ENCODE data around the gene CCSAP.

The CCSAP gene

GRCh38 chr1:229284887-229285286 is 58.0 kb downstream of the CCSAP start:
- TF ChIP-seq, protein P1, sequence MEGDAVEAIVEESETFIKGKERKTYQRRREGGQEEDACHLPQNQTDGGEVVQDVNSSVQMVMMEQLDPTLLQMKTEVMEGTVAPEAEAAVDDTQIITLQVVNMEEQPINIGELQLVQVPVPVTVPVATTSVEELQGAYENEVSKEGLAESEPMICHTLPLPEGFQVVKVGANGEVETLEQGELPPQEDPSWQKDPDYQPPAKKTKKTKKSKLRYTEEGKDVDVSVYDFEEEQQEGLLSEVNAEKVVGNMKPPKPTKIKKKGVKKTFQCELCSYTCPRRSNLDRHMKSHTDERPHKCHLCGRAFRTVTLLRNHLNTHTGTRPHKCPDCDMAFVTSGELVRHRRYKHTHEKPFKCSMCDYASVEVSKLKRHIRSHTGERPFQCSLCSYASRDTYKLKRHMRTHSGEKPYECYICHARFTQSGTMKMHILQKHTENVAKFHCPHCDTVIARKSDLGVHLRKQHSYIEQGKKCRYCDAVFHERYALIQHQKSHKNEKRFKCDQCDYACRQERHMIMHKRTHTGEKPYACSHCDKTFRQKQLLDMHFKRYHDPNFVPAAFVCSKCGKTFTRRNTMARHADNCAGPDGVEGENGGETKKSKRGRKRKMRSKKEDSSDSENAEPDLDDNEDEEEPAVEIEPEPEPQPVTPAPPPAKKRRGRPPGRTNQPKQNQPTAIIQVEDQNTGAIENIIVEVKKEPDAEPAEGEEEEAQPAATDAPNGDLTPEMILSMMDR (IDR thresholded peaks at IDR 0.05; ENCODE audit: low read depth, low read length) = no peak
- Histone ChIP-seq H3K27ac (no peak overlapping the region), H3K36me3 (no peaks in the 10 kb centered on the region), H3K27me3 (ENCODE audit: insufficient read depth, low read depth, severe bottlenecking) (no peaks in the 10 kb centered on the region), H3K4me3 (ENCODE audit: low read depth, low read length) (no peak overlapping the region), H3K9me3 (ENCODE audit: severe bottlenecking) (no peaks in the 10 kb centered on the region)
- no peak for DNase-seq

DNA sequence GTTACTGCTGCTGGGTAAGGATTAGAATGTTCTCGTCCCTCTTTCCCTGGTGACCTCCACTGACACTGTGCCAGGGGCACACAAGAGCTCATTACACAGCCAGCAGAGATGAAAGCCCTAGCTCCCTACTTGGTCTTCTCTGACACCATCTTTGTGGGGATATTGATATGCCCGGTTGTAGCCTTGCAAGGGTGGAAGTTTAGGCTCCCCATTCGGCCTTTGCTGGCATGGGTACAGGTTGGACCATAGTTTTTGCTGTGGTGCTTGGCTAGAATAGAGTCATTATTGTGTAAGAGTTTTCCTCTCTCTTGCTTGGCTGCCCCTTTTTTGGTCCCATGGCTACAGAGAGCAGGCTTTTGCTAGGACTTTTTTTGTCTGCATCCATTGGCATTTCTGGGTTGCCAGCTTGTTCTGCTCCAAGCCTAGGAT is 59.6 kb downstream of the CCSAP start:
- Histone ChIP-seq H3K27me3 (ENCODE audit: insufficient read depth, low read depth, severe bottlenecking) (no peaks in the 10 kb centered on the region), H3K36me3 (no peaks in the 10 kb centered on the region), H3K9me3 (ENCODE audit: severe bottlenecking) (no peaks in the 10 kb centered on the region), H3K4me3 (ENCODE audit: low read depth, low read length) (no peak overlapping the region), H3K27ac (no peak overlapping the region)
- DNase-seq = no peak
- TF ChIP-seq, protein P1 (IDR thresholded peaks at IDR 0.05; ENCODE audit: low read depth, low read length) = no peak

GRCh38 chr1:229282295-229282823 is 60.5 kb downstream of the CCSAP start:
- DNase-seq = no peak
- Histone ChIP-seq H3K27ac (no peak overlapping the region), H3K27me3 (ENCODE audit: insufficient read depth, low read depth, severe bottlenecking) (no peaks in the 10 kb centered on the region), H3K9me3 (ENCODE audit: severe bottlenecking) (no peaks in the 10 kb centered on the region), H3K4me3 (ENCODE audit: low read depth, low read length) (no peak overlapping the region), H3K36me3 (no peaks in the 10 kb centered on the region)
- TF ChIP-seq, protein P1 (IDR thresholded peaks at IDR 0.05; ENCODE audit: low read depth, low read length) = no peak

DNA sequence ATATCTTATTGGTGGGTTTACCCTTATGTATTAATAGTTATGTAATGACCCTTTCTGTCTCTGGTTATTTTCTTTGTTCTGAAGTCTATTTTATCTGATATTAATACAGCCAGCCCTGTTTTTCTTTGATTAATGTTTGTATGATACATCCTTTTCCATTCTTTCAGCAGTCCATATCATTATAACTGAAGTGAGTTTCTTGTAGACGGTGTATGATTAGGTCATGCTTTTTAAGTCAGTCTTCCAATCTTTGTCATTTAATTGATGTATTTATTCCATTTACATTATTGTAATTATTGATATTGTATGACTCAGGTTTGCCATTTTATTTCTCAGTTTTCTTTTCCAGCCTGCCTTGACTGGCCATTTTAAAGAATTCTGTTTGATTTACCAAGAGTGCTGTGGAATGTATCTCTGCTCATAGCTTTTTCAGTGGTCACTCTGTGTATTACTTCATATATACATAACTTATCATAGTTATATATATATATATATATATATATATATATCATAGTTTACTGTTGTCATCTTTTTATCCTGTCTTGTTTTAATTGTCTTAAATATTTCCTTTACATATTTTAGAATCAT is 61.4 kb downstream of the CCSAP start:
- Histone ChIP-seq H3K4me3 (ENCODE audit: low read depth, low read length) (no peak overlapping the region), H3K27me3 (ENCODE audit: insufficient read depth, low read depth, severe bottlenecking) (no peaks in the 10 kb centered on the region), H3K27ac (no peak overlapping the region), H3K9me3 (ENCODE audit: severe bottlenecking) (no peaks in the 10 kb centered on the region), H3K36me3 (no peaks in the 10 kb centered on the region)
- TF ChIP-seq, protein P1 (IDR thresholded peaks at IDR 0.05; ENCODE audit: low read depth, low read length) = no peak
- DNase-seq = no peak

DNA sequence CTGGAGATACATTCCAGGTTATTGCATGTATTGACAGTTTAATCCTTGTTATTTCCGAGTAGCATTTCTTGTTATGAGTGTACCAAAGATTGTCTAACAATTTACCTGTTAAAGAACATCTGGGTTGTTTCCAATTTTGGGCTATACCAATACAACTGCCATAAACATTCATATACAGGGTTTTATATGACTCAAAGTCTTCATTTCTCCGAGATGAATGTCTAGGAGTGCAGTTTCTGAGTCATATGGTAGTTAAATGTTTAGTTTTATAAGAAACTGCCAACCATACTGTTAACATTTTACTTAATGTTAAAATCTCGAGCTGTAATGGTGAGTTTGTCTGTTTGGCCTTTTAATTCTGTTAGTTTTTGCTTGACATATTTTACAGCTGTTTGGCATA is 61.9 kb downstream of the CCSAP start:
- H3K27me3 ChIP-seq (ENCODE audit: insufficient read depth, low read depth, severe bottlenecking) = no peaks in the 10 kb centered on the region
- DNase-seq = no peak

More for the DNA sequence above, 61.9 kb downstream of the CCSAP start:
- TF ChIP-seq, protein P1 (IDR thresholded peaks at IDR 0.05; ENCODE audit: low read depth, low read length) = no peak
- no peaks in the 10 kb centered on the region for H3K36me3 ChIP-seq
- H3K27ac ChIP-seq = no peak overlapping the region
- H3K9me3 ChIP-seq (ENCODE audit: severe bottlenecking) = no peaks in the 10 kb centered on the region
- H3K4me3 ChIP-seq (ENCODE audit: low read depth, low read length) = no peak overlapping the region

All from WERI-Rb-1 (cell line).